ENCODE results near the gene CCDC102B.

The CCDC102B gene

DNA sequence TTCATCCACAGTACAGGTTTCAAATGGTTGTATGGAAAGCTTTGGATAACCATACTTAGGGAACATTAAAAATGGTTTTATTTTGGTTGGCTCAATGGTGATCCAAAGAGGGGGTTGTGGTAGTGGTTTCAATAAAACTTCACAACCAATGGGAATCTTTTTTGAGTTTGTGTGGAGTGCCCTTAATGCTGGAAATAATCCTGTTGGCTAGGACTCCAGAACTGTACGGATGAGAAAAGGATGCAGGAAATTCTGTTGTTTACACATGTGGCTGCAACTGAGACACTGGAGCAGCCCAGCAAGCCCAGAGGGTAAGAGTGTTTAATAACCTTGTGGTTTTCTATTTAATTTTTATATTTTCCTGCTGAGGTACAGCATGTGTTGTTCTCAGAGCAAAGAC lies at the start of gene CCDC102B:
TSS of gene CCDC102B (plus strand) at position 210 of the 400 bp plus-strand sequence. CDS start 38,684 bp downstream, outside the sequence.
- no peaks in the 10 kb centered on the region for H3K4me1 ChIP-seq (ENCODE audit: control insufficient read depth, insufficient read depth, low read length)
- H3K9ac ChIP-seq (ENCODE audit: low read length), result no peak within 1 kb of the TSS
- H3K27me3 ChIP-seq (ENCODE audit: control insufficient read depth, insufficient read depth, low read length), result no peaks in the 10 kb centered on the region
- H3K9me3 ChIP-seq (ENCODE audit: control insufficient read depth, low read length), result no peaks in the 10 kb centered on the region
- H3K36me3 ChIP-seq (ENCODE audit: control insufficient read depth, insufficient read depth, low read length), result no peaks in the 10 kb centered on the region
- H3K4me3 ChIP-seq (ENCODE audit: low read length), result no peak within 1 kb of the TSS

DNA sequence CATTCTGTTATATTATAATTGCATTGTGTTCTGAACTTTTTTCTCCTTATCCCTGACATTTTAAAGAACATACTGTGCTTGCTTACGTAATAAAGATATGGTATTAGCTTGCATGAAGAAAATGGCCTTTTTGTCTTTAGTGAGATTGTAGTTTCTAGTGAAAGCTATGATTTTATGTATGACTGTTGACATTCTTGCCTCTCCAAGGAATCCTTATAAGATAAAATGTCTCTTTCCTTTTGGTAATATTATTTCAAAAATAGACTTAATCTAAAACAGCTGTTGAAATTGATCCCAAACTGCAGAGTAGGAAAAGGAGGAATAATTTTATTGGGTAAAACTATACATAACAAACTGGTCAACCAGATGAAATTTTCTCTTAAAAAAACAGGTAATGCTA lies 40.8 kb upstream of the CCDC102B start:
- no peaks in the 10 kb centered on the region for H3K4me1 ChIP-seq (ENCODE audit: control insufficient read depth, insufficient read depth, low read length)

DNA sequence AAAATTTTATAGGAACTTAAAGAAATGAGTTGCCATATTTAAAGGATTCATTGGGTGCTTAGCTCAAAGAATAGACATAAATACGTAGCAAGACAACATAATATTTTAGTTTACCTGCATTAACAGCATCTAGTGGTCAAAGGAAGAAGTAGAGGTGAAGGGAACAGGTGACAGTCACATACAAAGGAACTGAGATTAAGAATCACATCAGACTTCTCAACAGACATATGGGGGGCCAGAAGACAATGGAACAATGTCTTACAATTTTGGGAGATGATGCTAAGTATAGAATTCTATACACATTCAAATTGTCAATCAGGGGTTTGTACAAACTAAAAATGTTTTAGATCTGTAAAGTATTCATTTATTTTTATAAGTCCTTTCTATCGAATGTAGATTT lies 38.6 kb upstream of the CCDC102B start:
- Histone ChIP-seq H3K9me3 (ENCODE audit: control insufficient read depth, low read length) (no peaks in the 10 kb centered on the region), H3K9ac (ENCODE audit: low read length) (no peak overlapping the region), H3K4me3 (ENCODE audit: low read length) (no peak overlapping the region), H3K36me3 (ENCODE audit: control insufficient read depth, insufficient read depth, low read length) (no peaks in the 10 kb centered on the region), H3K4me1 (ENCODE audit: control insufficient read depth, insufficient read depth, low read length) (no peaks in the 10 kb centered on the region), H3K27me3 (ENCODE audit: control insufficient read depth, insufficient read depth, low read length) (no peaks in the 10 kb centered on the region)

More for the DNA sequence above, 40.8 kb upstream of the CCDC102B start:
- Histone ChIP-seq H3K9ac (ENCODE audit: low read length) (no peak overlapping the region), H3K9me3 (ENCODE audit: control insufficient read depth, low read length) (no peaks in the 10 kb centered on the region), H3K4me3 (ENCODE audit: low read length) (no peak overlapping the region), H3K27me3 (ENCODE audit: control insufficient read depth, insufficient read depth, low read length) (no peaks in the 10 kb centered on the region), H3K36me3 (ENCODE audit: control insufficient read depth, insufficient read depth, low read length) (no peaks in the 10 kb centered on the region)

DNA sequence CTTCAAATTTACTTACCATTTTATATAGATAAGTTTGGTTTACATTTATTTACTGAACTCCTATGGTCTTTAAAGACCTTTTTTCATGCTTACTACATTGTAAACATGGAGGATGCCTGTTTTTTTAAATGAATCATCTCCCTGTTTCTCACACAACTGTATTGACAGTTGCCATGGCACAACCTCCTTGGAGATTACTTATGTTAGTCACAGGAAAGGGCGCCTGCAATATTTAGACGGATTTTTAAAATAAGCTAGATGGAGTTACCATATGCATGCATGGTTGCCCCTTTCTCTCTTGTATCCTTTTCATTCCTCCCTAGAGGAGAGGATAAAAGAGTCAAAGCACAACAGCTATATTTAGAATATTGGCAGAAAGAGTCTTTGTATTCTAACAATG lies 34.8 kb upstream of the CCDC102B start:
- Histone ChIP-seq H3K4me3 (ENCODE audit: low read length) (no peak overlapping the region), H3K4me1 (ENCODE audit: control insufficient read depth, insufficient read depth, low read length) (no peaks in the 10 kb centered on the region), H3K27me3 (ENCODE audit: control insufficient read depth, insufficient read depth, low read length) (no peaks in the 10 kb centered on the region), H3K9me3 (ENCODE audit: control insufficient read depth, low read length) (no peaks in the 10 kb centered on the region), H3K9ac (ENCODE audit: low read length) (no peak overlapping the region), H3K36me3 (ENCODE audit: control insufficient read depth, insufficient read depth, low read length) (no peaks in the 10 kb centered on the region)

DNA sequence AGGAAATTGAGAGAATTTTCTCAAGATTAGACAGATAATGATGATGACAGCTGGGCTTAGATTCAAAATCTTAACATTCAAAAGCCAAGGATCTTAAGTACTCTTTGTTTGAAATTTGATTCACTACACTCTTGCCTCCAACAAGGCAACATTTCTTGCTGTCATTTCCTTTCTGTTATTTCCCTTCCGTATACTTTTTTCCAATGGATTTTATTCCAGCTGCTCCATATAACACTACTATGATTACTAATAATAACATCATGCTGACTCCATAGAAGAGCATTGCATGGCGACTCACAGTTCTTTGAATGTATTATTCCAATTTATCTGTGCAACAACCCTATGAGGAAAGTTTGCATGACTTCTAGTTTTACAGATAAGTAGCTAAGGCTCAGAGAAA lies 33.9 kb upstream of the CCDC102B start:
- no peaks in the 10 kb centered on the region for H3K9me3 ChIP-seq (ENCODE audit: control insufficient read depth, low read length)
- H3K4me1 ChIP-seq (ENCODE audit: control insufficient read depth, insufficient read depth, low read length), result no peaks in the 10 kb centered on the region
- no peak overlapping the region for H3K4me3 ChIP-seq (ENCODE audit: low read length)
- no peaks in the 10 kb centered on the region for H3K27me3 ChIP-seq (ENCODE audit: control insufficient read depth, insufficient read depth, low read length)
- H3K9ac ChIP-seq (ENCODE audit: low read length), result no peak overlapping the region
- H3K36me3 ChIP-seq (ENCODE audit: control insufficient read depth, insufficient read depth, low read length), result no peaks in the 10 kb centered on the region

DNA sequence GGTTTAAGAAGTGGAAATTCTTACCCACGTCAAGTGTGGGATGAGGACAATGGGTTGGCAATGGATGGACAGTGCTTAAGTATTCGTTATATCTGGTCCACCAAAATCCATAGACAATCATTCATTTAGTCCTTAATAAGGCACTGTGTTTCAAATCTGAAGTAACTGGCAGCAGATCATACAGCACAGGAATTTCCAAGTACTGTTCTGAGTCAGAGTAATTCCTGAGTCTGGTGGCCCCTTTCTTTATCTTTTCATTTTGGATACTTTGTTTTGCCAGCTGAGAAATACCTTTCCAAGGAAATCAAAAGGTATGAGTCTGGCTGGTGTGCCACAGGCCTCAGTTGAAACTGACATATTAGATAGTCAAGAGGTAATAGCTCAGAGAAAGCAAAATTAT lies 31.4 kb upstream of the CCDC102B start:
- no peak overlapping the region for H3K4me3 ChIP-seq (ENCODE audit: low read length)
- no peaks in the 10 kb centered on the region for H3K36me3 ChIP-seq (ENCODE audit: control insufficient read depth, insufficient read depth, low read length)
- H3K9ac ChIP-seq (ENCODE audit: low read length), result no peak overlapping the region
- H3K4me1 ChIP-seq (ENCODE audit: control insufficient read depth, insufficient read depth, low read length), result no peaks in the 10 kb centered on the region
- no peaks in the 10 kb centered on the region for H3K27me3 ChIP-seq (ENCODE audit: control insufficient read depth, insufficient read depth, low read length)
- no peaks in the 10 kb centered on the region for H3K9me3 ChIP-seq (ENCODE audit: control insufficient read depth, low read length)

DNA sequence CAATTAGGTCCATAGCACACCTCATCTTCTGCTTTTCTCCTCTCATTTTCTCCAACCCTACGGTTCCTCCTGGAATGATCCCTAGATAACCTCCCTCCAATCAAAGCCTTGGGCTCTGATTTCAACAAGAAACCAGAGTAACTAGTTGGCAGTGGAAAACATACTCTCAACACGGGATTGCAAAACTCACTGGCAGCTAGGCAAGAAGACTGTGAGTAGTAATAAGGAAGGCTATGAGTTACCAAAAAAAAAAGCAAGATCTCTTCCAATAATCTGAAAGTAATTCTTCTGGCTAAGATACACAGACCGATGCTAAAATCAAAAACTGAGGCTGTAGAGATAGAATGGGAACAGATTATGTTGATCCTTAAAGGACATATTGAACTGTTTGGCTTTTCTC lies 28.4 kb upstream of the CCDC102B start:
- Histone ChIP-seq H3K4me1 (ENCODE audit: control insufficient read depth, insufficient read depth, low read length) (no peaks in the 10 kb centered on the region), H3K9ac (ENCODE audit: low read length) (no peak overlapping the region), H3K4me3 (ENCODE audit: low read length) (no peak overlapping the region), H3K9me3 (ENCODE audit: control insufficient read depth, low read length) (no peaks in the 10 kb centered on the region), H3K36me3 (ENCODE audit: control insufficient read depth, insufficient read depth, low read length) (no peaks in the 10 kb centered on the region), H3K27me3 (ENCODE audit: control insufficient read depth, insufficient read depth, low read length) (no peaks in the 10 kb centered on the region)

DNA sequence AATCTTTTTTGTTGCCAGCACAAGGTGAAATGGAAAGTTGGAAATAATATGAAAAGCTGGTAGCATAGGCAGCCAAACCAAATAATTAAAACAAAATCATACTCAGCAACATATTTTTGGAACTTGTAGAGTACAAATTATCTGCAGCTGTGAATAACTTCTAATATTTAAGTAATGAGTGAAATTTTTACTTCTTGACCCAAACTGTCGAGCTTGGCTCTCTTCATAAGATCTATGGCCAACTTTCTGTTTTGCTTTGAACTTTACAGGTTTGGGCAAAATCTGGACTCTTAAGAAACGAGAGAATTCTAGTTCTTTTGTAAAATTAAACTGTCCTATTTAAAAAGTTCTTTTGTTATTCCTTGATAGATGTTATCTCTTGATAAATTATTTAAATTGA lies 25.6 kb upstream of the CCDC102B start:
- H3K27me3 ChIP-seq (ENCODE audit: control insufficient read depth, insufficient read depth, low read length), result no peaks in the 10 kb centered on the region
- no peaks in the 10 kb centered on the region for H3K4me1 ChIP-seq (ENCODE audit: control insufficient read depth, insufficient read depth, low read length)
- no peaks in the 10 kb centered on the region for H3K36me3 ChIP-seq (ENCODE audit: control insufficient read depth, insufficient read depth, low read length)
- no peaks in the 10 kb centered on the region for H3K9me3 ChIP-seq (ENCODE audit: control insufficient read depth, low read length)
- no peak overlapping the region for H3K4me3 ChIP-seq (ENCODE audit: low read length)
- H3K9ac ChIP-seq (ENCODE audit: low read length), result no peak overlapping the region

DNA sequence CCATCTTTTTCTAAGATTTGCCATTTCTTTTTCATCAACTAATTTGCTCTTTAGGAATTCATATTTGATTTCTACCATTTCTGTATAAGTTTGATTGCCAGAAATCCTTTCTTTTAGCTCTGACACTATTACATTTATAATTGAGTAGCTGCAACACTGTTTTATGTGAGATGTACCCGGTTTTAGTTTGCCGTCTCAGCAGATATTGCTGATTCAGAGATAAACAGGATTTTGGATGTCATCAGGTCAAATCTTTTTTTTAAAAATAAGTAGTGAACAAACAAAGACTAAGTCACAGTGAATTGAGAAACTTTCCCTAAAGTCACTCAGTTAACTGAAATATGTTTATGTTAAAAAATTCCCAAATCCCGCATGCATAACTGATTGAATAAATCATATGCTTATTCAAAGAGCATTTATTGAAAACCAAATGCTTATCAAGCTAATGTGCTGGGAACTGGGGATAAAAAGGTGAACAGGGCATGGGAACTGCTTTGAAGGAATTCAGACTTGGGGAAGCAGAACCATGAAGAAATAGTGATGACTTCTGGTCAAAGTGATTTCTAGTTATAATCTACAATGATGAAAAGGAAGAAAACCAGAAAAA lies 19.5 kb upstream of the CCDC102B start:
- no peak overlapping the region for H3K9ac ChIP-seq (ENCODE audit: low read length)
- H3K4me3 ChIP-seq (ENCODE audit: low read length), result no peak overlapping the region
- no peaks in the 10 kb centered on the region for H3K36me3 ChIP-seq (ENCODE audit: control insufficient read depth, insufficient read depth, low read length)
- no peaks in the 10 kb centered on the region for H3K27me3 ChIP-seq (ENCODE audit: control insufficient read depth, insufficient read depth, low read length)
- H3K9me3 ChIP-seq (ENCODE audit: control insufficient read depth, low read length), result no peaks in the 10 kb centered on the region
- no peaks in the 10 kb centered on the region for H3K4me1 ChIP-seq (ENCODE audit: control insufficient read depth, insufficient read depth, low read length)

DNA sequence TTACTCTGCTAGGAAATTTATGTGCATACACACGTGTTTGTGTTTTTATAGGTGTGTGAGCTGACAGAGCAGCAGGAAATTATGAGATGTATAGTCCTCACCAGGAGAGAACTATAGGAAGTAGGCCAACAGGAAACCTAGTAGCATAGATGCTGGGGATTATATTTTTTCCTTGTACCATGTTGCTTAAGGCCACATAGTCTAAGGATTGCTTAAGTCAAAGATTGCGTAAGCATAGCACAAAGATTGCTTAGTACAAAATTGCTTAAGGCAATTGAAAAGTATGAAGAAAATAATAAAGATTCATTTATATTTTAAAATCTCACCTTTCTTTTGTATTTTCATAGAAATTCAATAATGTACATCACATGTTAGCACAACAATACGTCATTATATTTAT lies 18.7 kb upstream of the CCDC102B start:
- no peaks in the 10 kb centered on the region for H3K9me3 ChIP-seq (ENCODE audit: control insufficient read depth, low read length)
- H3K4me3 ChIP-seq (ENCODE audit: low read length), result no peak overlapping the region
- H3K4me1 ChIP-seq (ENCODE audit: control insufficient read depth, insufficient read depth, low read length), result no peaks in the 10 kb centered on the region
- no peak overlapping the region for H3K9ac ChIP-seq (ENCODE audit: low read length)
- no peaks in the 10 kb centered on the region for H3K36me3 ChIP-seq (ENCODE audit: control insufficient read depth, insufficient read depth, low read length)
- H3K27me3 ChIP-seq (ENCODE audit: control insufficient read depth, insufficient read depth, low read length), result no peaks in the 10 kb centered on the region

DNA sequence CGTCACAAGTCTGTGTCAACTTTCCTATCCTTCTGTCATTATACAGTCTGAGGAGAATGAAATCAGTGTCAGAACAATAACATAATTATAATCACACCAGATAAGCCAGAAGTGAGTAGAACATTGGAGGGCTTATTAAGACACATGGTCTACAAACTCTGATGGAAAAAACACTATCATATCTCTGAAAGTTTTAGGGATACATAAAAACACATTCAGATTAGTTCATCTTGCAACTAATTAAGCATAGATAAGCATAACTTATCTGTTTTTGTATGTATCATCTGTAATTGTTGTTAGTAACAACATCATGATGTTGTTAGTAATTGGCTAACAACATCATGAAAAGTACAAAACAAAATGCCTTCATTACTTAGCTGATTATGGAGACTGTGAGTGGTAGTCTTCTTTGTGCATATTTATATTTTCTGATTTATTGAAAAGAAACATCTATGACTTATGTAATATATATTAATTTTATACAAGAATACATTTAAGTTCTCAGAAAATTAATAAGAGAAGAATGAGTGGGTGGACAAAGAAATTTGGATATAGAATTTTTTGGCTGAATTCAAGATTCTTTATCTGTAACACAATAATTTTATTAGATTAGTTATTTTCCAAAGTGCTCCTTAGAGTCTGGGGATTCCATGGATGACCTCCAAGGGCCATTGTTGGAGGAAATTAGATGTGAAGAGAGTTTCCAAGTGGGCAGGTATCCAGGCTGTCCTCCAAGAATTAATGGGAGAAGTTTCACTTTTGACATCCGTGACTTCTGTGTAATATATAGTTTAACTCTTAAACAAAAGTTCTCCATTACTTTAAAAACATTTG lies 16.9 kb upstream of the CCDC102B start:
- H3K36me3 ChIP-seq (ENCODE audit: control insufficient read depth, insufficient read depth, low read length), result no peaks in the 10 kb centered on the region
- H3K9ac ChIP-seq (ENCODE audit: low read length), result no peak overlapping the region
- no peaks in the 10 kb centered on the region for H3K4me1 ChIP-seq (ENCODE audit: control insufficient read depth, insufficient read depth, low read length)
- H3K4me3 ChIP-seq (ENCODE audit: low read length), result no peak overlapping the region
- no peaks in the 10 kb centered on the region for H3K27me3 ChIP-seq (ENCODE audit: control insufficient read depth, insufficient read depth, low read length)
- H3K9me3 ChIP-seq (ENCODE audit: control insufficient read depth, low read length), result no peaks in the 10 kb centered on the region

DNA sequence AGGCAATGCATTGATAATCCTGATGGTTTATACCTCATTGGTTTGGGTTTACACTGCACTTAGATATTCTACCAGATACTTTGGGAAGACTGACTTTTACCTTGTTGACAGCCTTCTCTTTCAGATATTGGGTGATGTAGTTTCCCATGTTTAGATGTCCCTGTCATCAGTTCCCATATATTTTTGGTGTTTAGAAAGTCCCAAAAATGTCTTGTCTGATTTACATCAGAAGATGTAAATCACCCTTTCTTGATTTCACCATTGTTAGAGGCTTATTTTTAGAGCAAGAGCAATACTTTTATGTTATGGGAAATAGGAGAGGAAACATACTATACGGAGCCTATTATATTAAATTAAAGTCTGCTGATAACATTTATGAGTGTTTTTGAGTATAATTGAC lies 14.4 kb upstream of the CCDC102B start:
- Histone ChIP-seq H3K36me3 (ENCODE audit: control insufficient read depth, insufficient read depth, low read length) (no peaks in the 10 kb centered on the region), H3K9ac (ENCODE audit: low read length) (no peak overlapping the region), H3K27me3 (ENCODE audit: control insufficient read depth, insufficient read depth, low read length) (no peaks in the 10 kb centered on the region), H3K4me1 (ENCODE audit: control insufficient read depth, insufficient read depth, low read length) (no peaks in the 10 kb centered on the region), H3K4me3 (ENCODE audit: low read length) (no peak overlapping the region), H3K9me3 (ENCODE audit: control insufficient read depth, low read length) (no peaks in the 10 kb centered on the region)

Measured in mucosa of stomach (tissue), 1 donor.